Measurements from ENCODE around the gene SRMS.

DNA sequence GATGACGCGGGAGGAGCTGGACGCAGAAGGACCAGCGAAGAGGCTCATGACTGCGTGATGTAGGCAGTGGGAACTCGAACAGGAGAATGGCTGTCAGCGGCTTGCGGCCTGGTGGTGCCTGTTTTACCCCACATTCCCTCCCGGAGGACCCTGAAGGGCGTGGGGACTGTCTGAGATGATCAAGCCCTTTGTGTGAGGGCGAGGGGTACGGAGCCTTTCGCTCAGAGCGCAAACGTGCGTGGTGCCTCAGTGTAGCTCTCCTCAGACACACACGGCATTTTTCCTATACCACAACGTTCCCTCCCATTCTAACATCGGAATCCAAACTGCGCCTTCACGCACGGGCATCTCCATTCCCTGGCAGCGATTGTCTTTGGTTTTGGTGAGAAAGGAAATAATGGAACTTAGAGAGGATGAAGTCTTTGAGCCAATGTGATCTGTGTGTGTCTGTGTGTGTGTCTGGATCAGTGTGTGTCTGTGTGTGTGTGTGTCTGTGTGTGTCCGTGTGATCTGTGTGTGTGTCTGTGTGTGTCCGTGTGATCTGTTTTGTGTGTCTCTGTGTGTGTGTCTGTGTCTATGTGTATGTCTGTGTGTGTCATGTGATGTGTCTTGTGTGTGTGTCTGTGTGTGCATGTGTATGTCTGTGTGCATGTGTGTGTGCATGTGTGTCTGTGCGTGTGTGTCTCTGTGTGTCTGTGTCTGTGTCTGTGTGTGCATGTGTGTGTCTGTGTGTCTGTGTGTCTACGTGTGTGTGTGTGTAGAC, 15.7 kb downstream of the SRMS start:
- TF ChIP-seq, protein P1, sequence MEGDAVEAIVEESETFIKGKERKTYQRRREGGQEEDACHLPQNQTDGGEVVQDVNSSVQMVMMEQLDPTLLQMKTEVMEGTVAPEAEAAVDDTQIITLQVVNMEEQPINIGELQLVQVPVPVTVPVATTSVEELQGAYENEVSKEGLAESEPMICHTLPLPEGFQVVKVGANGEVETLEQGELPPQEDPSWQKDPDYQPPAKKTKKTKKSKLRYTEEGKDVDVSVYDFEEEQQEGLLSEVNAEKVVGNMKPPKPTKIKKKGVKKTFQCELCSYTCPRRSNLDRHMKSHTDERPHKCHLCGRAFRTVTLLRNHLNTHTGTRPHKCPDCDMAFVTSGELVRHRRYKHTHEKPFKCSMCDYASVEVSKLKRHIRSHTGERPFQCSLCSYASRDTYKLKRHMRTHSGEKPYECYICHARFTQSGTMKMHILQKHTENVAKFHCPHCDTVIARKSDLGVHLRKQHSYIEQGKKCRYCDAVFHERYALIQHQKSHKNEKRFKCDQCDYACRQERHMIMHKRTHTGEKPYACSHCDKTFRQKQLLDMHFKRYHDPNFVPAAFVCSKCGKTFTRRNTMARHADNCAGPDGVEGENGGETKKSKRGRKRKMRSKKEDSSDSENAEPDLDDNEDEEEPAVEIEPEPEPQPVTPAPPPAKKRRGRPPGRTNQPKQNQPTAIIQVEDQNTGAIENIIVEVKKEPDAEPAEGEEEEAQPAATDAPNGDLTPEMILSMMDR (IDR thresholded peaks at IDR 0.05) = no peak
- TF ChIP-seq POLR2A (IDR thresholded peaks at IDR 0.05) = no peak

Measured in thyroid gland (tissue), 4 donors.